GM12872 (cell line): Measurements from ENCODE around the gene MAP3K14.

Experiments
- CTCF ChIP-seq: IDR thresholded peaks from 3 replicates; pipeline ENCODE4 v1.5.1; 2011; ENCODE audit warnings: low read depth, mild to moderate bottlenecking, low read length, moderate library complexity; ENCODE audit not compliant: insufficient read depth

Gene MAP3K14

DNA sequence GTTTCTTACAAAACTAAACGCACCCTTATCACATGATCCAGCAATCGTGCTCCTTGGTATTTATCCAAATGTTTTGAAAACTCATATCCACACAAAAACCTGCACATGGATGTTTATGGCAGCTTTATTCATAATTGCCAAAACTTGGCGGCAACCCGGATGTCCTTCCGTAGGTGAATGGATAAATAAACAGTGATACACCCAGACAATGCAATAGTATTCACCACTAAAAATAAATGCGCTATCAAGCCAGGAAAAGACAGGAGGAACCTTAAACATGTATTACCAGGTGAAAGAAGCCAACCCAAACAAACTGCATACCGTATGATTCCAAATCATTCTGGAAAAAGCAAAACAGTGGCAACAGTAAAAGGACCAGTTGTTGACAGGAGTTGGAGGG, 64.9 kb downstream of the MAP3K14 start:
- TF ChIP-seq CTCF: no peak

DNA sequence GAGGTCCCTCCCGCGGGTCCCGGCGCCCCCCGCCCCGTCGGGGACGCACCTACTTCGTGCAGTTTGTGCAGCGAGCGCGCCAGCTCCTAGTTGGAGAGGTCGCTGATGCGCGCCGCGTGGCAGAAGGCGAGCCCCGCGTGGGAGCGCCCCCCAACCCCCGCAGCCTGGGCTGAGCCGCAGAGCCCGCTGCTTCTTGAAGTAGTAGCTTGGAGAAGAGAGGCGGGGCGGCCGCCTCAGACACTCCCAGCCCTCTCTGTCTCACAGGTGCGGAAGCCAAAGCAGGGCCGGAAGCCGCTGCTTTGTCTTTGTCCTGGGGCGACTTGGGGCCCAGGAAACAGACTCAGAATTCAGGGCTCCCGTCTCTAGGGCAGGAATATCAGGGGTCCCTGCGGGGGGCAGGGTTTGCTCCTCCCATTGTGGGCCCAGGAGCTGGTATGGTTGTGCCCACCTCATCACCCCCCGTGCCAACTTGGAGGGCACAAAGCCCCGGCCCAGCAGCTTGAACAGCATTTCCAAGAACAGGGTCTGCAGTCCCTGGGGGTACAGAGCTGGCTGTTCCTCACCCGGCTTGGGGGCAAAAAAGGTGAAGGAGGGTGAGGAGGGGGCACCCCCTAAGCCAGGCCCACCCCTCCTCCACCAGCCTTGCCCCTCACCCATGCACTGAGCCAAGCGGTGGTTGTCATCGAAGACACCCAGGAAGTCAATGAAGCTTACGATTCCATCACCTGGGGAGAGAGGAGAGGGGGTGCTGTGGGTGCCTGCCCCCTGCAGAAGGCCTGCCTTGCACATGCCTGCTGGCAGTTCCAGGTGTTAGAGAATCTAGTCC, 68.5 kb downstream of the MAP3K14 start:
- TF ChIP-seq CTCF: no peak

GRCh38 chr17:45247429-45248131, 69.2 kb downstream of the MAP3K14 start:
- TF ChIP-seq CTCF: no peak

DNA sequence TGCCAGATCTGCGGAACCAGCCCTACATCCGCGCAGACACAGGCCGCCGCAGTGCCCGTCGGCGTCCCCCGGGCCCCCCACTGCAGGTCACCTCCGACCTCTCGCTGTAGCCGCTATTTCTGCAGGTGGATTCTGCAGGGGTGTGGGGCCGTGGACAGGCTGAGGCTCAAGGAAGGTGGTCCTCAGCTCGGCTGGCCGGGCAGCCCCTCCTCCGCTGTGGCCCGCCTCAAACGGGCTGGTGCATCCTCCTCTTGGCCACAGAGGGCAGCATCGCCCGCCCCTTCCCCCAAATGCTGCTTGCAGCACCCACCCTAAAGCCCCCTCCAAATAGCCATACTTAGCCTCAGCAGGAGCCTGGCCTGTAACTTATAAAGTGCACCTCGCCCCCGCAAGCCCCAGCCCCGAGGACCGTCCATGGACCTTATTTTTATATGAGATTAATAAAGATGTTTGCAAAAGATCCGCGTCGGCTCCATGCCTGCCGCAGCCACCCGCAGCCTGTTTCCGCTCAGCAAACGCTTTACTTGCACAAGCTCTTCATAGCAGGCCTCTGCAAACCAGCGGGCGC, 69.9 kb downstream of the MAP3K14 start:
- TF ChIP-seq CTCF: peak; percentile 61

- TF ChIP-seq CTCF: no peak
These were observed 70.5 kb downstream of the MAP3K14 start for GRCh38 chr17:45246338-45246737.

- no peak for TF ChIP-seq CTCF
These were observed 71.8 kb downstream of the MAP3K14 start for GRCh38 chr17:45244725-45245656.
